ENCODE data around the gene NAALADL2. TPM values are rescaled to one million over a fixed set of nuclear protein-coding genes. Genes with fewer than 3 reads are reported as not detected.

The NAALADL2 gene
- total RNA-seq, 4 donors from 2014 or later = 0.85 to 6.3 (median 1.6) TPM

DNA sequence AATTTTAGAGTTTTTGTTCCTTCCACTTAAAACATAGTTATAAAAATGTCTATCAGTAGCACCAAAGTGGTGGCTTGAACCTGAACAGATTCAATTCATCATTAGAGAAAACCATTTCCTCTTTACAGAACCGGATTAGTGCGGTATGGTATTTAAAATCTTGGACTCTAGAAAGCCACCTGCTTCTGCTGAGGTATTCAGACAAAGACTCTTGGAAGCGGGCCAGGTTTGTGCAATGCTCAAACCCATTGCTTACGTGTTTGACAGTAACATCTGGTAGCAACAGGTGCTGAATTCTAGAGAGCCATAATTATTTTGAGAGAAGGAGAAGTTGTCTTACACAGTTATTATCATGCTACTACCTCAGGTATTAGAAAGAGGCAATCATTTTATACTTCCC lies 290.5 kb downstream of the NAALADL2 start:
- Histone ChIP-seq H3K27me3 (no peaks in the 10 kb centered on the region), H3K36me3 (no peaks in the 10 kb centered on the region), H3K4me3 (no peak overlapping the region), H3K27ac (no peak overlapping the region), H3K4me1 (peaks cover 0 to 23% (median 0%) of the 10 kb centered on the region in 3 donors), H3K9me3 (no peaks in the 10 kb centered on the region)
- intact Hi-C loops (cut with DNase I) = no loop called here
- TF ChIP-seq POLR2A (IDR thresholded peaks at IDR 0.05) = no peak
- TF ChIP-seq CTCF (IDR thresholded peaks at IDR 0.05) = no peak
- DNase-seq = no peak
- WGBS, 2 donors = 15 to 16% methylated on average over 4 of the region's 4 CpGs

GRCh38 chr3:175150812-175151401 lies 291.8 kb downstream of the NAALADL2 start:
- H3K27ac ChIP-seq = peak overlapping the region; percentile 15 to 63 (median 40)
- no peak for DNase-seq

DNA sequence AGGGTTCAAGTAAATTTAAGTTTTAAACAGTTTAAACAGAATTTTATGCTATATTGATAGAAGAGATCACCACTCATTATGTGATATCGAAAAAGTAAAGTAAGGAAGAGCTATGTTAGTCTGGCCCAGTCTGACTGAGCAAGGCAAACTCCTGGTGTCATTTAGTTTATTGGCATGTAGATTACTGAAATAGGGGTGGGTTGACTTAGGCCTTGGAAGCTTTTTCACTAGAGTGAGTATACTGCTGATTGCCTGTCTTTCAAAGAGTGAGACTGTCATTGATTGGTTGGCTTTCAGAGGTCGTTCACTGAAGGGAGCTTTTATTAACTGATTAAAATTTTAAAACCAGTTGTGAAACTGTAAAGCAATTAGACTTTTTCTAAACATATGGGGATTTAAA lies 294.5 kb downstream of the NAALADL2 start:
- WGBS, 2 donors = 81 to 84% methylated on average over 2 of the region's 2 CpGs
- no peak for TF ChIP-seq POLR2A (IDR thresholded peaks at IDR 0.05)
- TF ChIP-seq CTCF (IDR thresholded peaks at IDR 0.05) = no peak
- Histone ChIP-seq H3K4me1 (peaks cover 0 to 23% (median 0%) of the 10 kb centered on the region in 3 donors), H3K36me3 (no peaks in the 10 kb centered on the region), H3K27me3 (no peaks in the 10 kb centered on the region), H3K9me3 (no peaks in the 10 kb centered on the region), H3K4me3 (no peak overlapping the region), H3K27ac (no peak overlapping the region)
- intact Hi-C loops (cut with DNase I) = no loop called here
- DNase-seq = no peak

More at GRCh38 chr3:175150812-175151401, 291.8 kb downstream of the NAALADL2 start:
- TF ChIP-seq POLR2A (IDR thresholded peaks at IDR 0.05) (no peak), CTCF (IDR thresholded peaks at IDR 0.05) (no peak)
- intact Hi-C loops (cut with DNase I) = no loop called here
- 26 to 34% methylated on average over 4 of the region's 4 CpGs for WGBS, 2 donors
- Histone ChIP-seq H3K4me3 (no peak overlapping the region), H3K4me1 (peaks cover 0 to 23% (median 0%) of the 10 kb centered on the region in 3 donors), H3K27me3 (no peaks in the 10 kb centered on the region), H3K36me3 (no peaks in the 10 kb centered on the region), H3K9me3 (no peaks in the 10 kb centered on the region)

DNA sequence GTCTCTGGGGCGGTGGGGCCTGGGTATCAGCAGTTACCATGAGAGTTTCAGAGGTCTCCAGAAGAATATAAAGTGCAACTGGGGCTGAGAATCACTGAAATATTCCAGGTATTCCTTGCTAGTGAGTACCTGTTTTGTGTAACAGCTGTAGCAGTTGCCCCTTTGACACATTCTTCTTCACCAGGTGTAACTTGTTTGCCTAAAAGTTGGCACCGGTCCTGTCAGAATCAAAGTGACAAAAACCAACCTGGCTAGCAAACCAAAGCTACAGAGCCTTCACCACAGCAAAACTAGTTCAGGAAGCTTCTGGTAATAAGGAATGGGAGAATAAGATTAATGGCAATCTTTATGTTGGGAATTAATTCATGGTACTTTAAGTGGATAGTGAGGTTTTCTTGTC lies 296.0 kb downstream of the NAALADL2 start:
- TF ChIP-seq POLR2A (IDR thresholded peaks at IDR 0.05) (no peak), CTCF (IDR thresholded peaks at IDR 0.05) (no peak)
- no peak overlapping the region for H3K4me3 ChIP-seq
- intact Hi-C loops (cut with DNase I) = no loop called here
- no peaks in the 10 kb centered on the region for H3K9me3 ChIP-seq
- no peak overlapping the region for H3K27ac ChIP-seq
- no peaks in the 10 kb centered on the region for H3K36me3 ChIP-seq
- WGBS, 2 donors = 69 to 70% methylated on average over 2 of the region's 2 CpGs
- no peak for DNase-seq
- H3K27me3 ChIP-seq = no peaks in the 10 kb centered on the region
- peaks cover 0 to 14% (median 0%) of the 10 kb centered on the region in 3 donors for H3K4me1 ChIP-seq

GRCh38 chr3:175159202-175159601 lies 300.1 kb downstream of the NAALADL2 start:
- intact Hi-C loops (cut with DNase I) = no loop called here
- Histone ChIP-seq H3K9me3 (no peaks in the 10 kb centered on the region), H3K27ac (no peak overlapping the region), H3K27me3 (no peaks in the 10 kb centered on the region), H3K4me3 (no peak overlapping the region), H3K4me1 (peaks cover 0 to 9% (median 2%) of the 10 kb centered on the region in 3 donors), H3K36me3 (no peaks in the 10 kb centered on the region)
- no peak for DNase-seq
- no peak for TF ChIP-seq CTCF (IDR thresholded peaks at IDR 0.05)
- no peak for TF ChIP-seq POLR2A (IDR thresholded peaks at IDR 0.05)
